HPDE6-E6E7 (cell line): Measurements from ENCODE around the gene KRTAP26-1.

ENCODE experiments used
- DNase-seq: peaks from one replicate; pipeline ENCODE4 v3.0.0; 2011; ENCODE audit warnings: missing footprints; ENCODE audit errors: extremely low spot score

Gene KRTAP26-1

GRCh38 chr21:30271611-30272010 lies 48.5 kb downstream of the KRTAP26-1 start:
- no peak for DNase-seq

- DNase-seq, result no peak
Observed at GRCh38 chr21:30271156-30271555, 49.0 kb downstream of the KRTAP26-1 start.

GRCh38 chr21:30269803-30270530 lies 50.1 kb downstream of the KRTAP26-1 start:
- no peak for DNase-seq
